ENCODE measurements around the gene CFLAR.

The CFLAR gene

DNA sequence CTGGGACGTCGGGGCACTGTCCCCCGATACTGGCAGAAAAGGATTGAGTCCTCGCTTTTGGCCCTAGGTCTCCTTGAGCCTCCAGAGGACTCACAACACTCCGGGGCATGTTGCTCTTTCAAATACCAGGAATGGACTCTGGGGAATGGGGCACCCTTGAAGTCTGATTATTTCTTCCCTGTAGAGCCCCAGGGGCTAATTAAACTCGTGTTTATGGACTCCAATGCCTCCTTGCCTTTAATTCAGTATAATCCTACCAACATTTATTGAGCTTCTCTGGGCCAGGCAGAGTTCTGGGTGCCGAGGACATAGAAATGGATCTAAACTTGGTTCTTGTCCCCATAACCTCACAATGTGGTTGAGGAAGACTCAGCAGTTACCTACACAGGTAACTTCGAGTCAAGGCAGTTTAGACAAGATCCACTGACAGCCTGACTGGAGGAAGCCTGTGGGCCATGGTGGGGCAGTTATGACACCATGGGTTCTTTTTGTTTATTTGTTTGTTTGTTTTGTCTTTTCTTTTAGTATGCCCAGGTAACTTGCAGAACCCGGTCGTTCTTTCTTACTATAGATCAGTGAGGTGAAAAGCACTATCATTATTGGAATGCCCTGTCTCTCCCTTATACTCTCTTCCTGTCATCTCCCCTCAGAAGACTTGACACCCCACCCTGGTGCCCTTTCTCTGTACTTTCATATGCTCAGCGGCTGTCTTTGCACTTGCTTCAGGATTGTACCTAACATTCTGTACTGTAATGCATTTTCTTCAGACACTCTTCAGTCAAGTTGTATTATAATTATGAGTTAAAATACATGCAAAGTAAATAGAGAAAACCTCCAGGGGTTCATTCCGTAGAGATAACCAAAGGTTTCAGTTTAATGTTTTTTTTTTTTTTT is 3.2 kb downstream of the CFLAR start:
- H3F3A ChIP-seq (ENCODE audit: insufficient read depth, low read length): peaks cover 11% of the 10 kb centered on the region; the same call in 1 of the 2 replicates
- no peak for TF ChIP-seq EZH2 (IDR thresholded peaks at IDR 0.05; ENCODE audit: borderline replicate concordance, low read length)
- TF ChIP-seq, protein P1, sequence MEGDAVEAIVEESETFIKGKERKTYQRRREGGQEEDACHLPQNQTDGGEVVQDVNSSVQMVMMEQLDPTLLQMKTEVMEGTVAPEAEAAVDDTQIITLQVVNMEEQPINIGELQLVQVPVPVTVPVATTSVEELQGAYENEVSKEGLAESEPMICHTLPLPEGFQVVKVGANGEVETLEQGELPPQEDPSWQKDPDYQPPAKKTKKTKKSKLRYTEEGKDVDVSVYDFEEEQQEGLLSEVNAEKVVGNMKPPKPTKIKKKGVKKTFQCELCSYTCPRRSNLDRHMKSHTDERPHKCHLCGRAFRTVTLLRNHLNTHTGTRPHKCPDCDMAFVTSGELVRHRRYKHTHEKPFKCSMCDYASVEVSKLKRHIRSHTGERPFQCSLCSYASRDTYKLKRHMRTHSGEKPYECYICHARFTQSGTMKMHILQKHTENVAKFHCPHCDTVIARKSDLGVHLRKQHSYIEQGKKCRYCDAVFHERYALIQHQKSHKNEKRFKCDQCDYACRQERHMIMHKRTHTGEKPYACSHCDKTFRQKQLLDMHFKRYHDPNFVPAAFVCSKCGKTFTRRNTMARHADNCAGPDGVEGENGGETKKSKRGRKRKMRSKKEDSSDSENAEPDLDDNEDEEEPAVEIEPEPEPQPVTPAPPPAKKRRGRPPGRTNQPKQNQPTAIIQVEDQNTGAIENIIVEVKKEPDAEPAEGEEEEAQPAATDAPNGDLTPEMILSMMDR (IDR thresholded peaks at IDR 0.05; ENCODE audit: low read length): no peak
- peak overlapping the region; percentile 94 for H3K9ac ChIP-seq (ENCODE audit: low read length)
- peaks cover 80% of the 10 kb centered on the region for H3K4me1 ChIP-seq (ENCODE audit: insufficient read depth, low read length, severe bottlenecking)
- H4K20me1 ChIP-seq (ENCODE audit: insufficient read depth, low read length): no peaks in the 10 kb centered on the region
- no peaks in the 10 kb centered on the region; the same call in 1 of the 2 replicates for H3K36me3 ChIP-seq (ENCODE audit: insufficient read depth, low read length)
- no peak overlapping the region for H2AFZ ChIP-seq (ENCODE audit: low read length)
- peak overlapping the region; percentile 85 for H3K4me3 ChIP-seq (ENCODE audit: low read depth, low read length, poor library complexity, severe bottlenecking)
- peaks cover 43% of the 10 kb centered on the region for H3K79me2 ChIP-seq (ENCODE audit: insufficient read depth, low read length)
- H3K27ac ChIP-seq (ENCODE audit: low read depth, low read length, poor library complexity, severe bottlenecking): peak overlapping the region; percentile 96
- H3K27me3 ChIP-seq (ENCODE audit: insufficient read depth, low read length): no peaks in the 10 kb centered on the region
- H3K4me2 ChIP-seq (ENCODE audit: low read length): peak overlapping the region; percentile 91
- H3K9me2 ChIP-seq (ENCODE audit: low read depth, low read length): no peaks in the 10 kb centered on the region
- H3K9me3 ChIP-seq (ENCODE audit: low read length): no peaks in the 10 kb centered on the region

DNA sequence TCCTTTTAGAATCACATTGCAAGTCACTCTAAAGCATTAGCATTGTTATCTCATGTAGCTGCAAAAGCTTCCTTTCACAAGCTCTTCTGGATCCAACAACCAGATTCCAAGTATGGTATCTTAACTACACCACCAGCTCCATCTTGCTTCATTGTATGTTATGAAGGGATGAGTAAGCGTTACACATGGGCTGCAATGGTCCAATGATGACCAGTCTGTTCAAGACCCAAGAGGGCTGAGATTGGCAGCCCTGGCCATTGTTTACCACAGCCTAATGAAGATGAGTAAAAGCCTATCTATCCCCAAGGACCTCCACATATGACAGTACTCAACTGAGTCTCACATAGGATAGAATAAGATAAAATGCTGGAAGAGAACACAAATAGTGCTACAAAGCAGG is 6.3 kb downstream of the CFLAR start:
- Histone ChIP-seq H2AFZ (ENCODE audit: low read length) (no peak overlapping the region), H3F3A (ENCODE audit: insufficient read depth, low read length) (peaks cover 11% of the 10 kb centered on the region; the same call in 1 of the 2 replicates), H3K27me3 (ENCODE audit: insufficient read depth, low read length) (no peaks in the 10 kb centered on the region), H3K9me3 (ENCODE audit: low read length) (no peaks in the 10 kb centered on the region), H3K36me3 (ENCODE audit: insufficient read depth, low read length) (no peaks in the 10 kb centered on the region; the same call in 1 of the 2 replicates), H3K4me1 (ENCODE audit: insufficient read depth, low read length, severe bottlenecking) (peaks cover 96% of the 10 kb centered on the region), H3K4me2 (ENCODE audit: low read length) (peak overlapping the region; percentile 91), H3K9ac (ENCODE audit: low read length) (no peak overlapping the region; the same call in 1 of the 2 replicates), H3K9me2 (ENCODE audit: low read depth, low read length) (no peaks in the 10 kb centered on the region), H4K20me1 (ENCODE audit: insufficient read depth, low read length) (no peaks in the 10 kb centered on the region), H3K27ac (ENCODE audit: low read depth, low read length, poor library complexity, severe bottlenecking) (peak overlapping the region; percentile 96), H3K4me3 (ENCODE audit: low read depth, low read length, poor library complexity, severe bottlenecking) (peak overlapping the region; percentile 85), H3K79me2 (ENCODE audit: insufficient read depth, low read length) (peaks cover 71% of the 10 kb centered on the region)
- TF ChIP-seq, protein P1 (IDR thresholded peaks at IDR 0.05; ENCODE audit: low read length): no peak
- TF ChIP-seq EZH2 (IDR thresholded peaks at IDR 0.05; ENCODE audit: borderline replicate concordance, low read length): no peak

DNA sequence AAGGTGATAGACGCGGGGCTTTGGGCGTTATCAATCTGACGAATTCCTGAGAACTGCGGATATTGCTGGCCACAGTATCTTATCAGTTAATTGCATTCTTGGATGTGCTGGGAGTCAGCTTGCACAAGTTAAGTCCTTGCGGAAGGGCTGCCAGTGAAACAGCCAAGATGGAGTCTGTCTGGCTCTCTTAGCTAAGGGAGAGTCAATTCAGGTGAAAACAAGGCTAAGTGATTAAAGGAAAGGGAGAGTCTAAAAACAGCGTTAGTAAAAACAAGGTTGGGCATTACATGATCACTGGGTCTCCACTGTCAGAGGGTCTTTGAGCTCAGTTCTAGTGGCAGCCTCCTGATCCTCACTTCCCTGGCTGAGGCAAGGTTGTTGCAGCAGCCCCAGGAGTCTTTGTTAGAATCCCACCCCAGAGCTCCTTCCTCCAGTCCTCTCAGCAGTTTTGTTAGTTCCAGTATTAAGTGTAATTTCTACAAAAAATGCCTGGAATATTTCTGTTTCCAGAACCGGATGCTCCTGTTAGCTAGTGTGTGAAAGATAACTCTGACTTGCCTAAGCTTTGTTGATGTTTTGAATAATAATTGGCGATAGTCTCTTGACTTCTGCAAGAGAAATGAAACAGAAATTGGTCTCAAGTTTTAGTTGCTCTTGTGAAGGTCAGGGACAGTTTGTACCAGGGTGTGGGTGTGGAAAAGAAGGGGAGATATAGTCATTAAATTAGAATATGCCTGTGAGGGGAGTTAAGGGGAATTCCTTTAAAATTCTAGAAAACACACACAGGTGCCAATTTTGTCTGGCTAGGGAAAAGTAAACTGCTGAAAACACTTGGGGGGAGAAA is 10.6 kb downstream of the CFLAR start:
- peak overlapping the region; percentile 85 for H3K4me3 ChIP-seq (ENCODE audit: low read depth, low read length, poor library complexity, severe bottlenecking)
- H3K4me2 ChIP-seq (ENCODE audit: low read length): peak overlapping the region; percentile 91
- H3K36me3 ChIP-seq (ENCODE audit: insufficient read depth, low read length): no peaks in the 10 kb centered on the region; the same call in 1 of the 2 replicates
- TF ChIP-seq EZH2 (IDR thresholded peaks at IDR 0.05; ENCODE audit: borderline replicate concordance, low read length): no peak
- TF ChIP-seq, protein P1 (IDR thresholded peaks at IDR 0.05; ENCODE audit: low read length): no peak
- peaks cover 72% of the 10 kb centered on the region for H3K79me2 ChIP-seq (ENCODE audit: insufficient read depth, low read length)
- H3K9ac ChIP-seq (ENCODE audit: low read length): peak overlapping the region; percentile 69
- H4K20me1 ChIP-seq (ENCODE audit: insufficient read depth, low read length): no peaks in the 10 kb centered on the region
- H3K27ac ChIP-seq (ENCODE audit: low read depth, low read length, poor library complexity, severe bottlenecking): peak overlapping the region; percentile 96
- no peaks in the 10 kb centered on the region for H3K9me3 ChIP-seq (ENCODE audit: low read length)
- H3F3A ChIP-seq (ENCODE audit: insufficient read depth, low read length): peaks cover 2% of the 10 kb centered on the region; the same call in 1 of the 2 replicates
- H3K27me3 ChIP-seq (ENCODE audit: insufficient read depth, low read length): no peaks in the 10 kb centered on the region
- H2AFZ ChIP-seq (ENCODE audit: low read length): no peak overlapping the region
- peaks cover 98% of the 10 kb centered on the region for H3K4me1 ChIP-seq (ENCODE audit: insufficient read depth, low read length, severe bottlenecking)
- H3K9me2 ChIP-seq (ENCODE audit: low read depth, low read length): no peaks in the 10 kb centered on the region

All from OCI-LY1 (cell line).